HG03159 (cell line): Measurements from ENCODE around the gene ADD2.

Source experiments
- ATAC-seq: cut with Tn5 transposase; IDR thresholded peaks from one replicate; pipeline ENCODE4 v1.9.1; 2021; ENCODE audit warnings: mild to moderate bottlenecking, moderate library complexity; ENCODE audit not compliant: unreplicated experiment

The ADD2 gene

DNA sequence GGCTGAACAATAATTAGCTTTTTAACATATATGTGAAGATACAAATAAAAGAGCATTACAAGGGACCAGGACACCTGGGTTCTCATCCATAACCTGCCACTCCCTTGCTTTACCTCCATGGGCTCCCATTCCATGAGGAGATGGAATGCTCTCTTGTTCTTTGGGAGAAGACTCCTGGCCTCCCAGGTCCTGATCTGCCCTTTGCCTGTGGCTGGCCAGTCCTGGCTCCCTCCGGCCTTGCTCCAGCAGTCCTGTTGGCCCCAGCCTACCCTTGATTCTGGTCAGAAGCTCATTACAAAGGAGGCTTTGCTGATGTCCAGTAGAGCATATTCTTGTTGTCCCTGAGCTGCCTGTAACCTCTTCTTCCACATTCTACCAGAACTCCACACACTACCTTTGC, 60.3 kb downstream of the ADD2 start:
- ATAC-seq: no peak

- ATAC-seq: no peak
Measured at GRCh38 chr2:70706026-70706795, 61.8 kb downstream of the ADD2 start.

DNA sequence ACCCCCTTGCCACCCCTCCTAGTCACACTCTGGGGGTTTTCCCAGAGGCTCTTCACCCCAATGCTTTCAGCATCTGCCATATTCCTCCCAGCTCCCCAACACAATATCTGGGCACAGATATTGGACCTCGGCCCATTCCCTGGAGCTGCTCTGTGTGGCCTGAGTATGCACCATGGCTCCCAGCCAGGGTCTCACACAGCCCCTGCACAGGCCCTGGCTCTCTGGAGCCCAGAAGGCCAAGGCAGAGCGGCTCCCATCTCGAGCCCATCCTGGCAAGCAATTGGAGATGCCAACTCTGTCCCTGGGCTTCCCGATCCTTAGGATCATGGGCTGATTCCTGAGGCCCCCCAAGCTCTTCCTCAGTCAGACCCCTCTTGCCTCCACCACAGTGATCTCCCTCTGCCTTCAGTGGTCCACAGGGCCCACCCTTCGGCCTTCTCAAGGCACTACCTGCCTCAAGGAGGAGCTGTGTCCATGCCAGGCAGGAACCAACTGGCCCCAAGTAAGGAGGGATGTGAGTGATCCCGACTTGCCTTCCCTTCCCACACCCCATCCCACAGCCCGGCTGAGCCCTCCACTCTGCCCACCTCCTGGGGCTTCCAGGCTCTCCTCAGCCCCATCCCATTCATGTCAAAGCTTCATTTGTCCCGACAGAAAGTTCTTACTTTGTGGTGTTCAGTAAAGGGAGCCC, 62.7 kb downstream of the ADD2 start:
- ATAC-seq: no peak

DNA sequence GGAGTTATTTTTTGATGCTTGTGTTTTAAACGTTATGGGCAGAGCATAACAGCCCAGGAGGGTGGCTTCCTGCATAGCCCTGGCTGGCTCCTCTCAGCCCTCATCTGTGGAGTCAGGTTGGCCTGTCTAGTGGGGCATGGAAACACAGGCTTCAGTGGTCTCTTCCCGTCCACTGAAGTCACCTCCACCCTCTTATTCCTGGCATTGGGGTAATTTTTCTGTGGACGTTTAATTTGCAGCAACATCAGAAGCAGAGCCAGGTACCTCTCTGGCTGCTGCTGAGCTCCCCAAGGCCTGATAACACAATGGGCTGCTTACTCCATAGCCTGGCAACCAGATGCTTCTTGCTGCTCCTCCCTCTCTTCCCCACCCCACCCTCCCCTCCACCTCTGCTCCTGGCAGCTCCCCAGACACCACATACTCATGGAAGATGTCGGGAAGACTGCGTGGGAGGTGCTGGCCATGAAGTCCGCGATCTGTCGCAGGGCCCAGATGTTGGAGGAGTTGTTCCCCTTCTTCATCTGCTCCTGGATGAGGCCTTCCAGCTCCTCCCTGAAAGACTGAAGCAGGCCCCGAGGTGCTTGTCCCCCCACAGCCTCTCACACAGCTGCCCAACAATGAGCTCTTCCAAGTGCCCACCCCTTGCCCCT, 64.0 kb downstream of the ADD2 start:
- ATAC-seq: no peak

DNA sequence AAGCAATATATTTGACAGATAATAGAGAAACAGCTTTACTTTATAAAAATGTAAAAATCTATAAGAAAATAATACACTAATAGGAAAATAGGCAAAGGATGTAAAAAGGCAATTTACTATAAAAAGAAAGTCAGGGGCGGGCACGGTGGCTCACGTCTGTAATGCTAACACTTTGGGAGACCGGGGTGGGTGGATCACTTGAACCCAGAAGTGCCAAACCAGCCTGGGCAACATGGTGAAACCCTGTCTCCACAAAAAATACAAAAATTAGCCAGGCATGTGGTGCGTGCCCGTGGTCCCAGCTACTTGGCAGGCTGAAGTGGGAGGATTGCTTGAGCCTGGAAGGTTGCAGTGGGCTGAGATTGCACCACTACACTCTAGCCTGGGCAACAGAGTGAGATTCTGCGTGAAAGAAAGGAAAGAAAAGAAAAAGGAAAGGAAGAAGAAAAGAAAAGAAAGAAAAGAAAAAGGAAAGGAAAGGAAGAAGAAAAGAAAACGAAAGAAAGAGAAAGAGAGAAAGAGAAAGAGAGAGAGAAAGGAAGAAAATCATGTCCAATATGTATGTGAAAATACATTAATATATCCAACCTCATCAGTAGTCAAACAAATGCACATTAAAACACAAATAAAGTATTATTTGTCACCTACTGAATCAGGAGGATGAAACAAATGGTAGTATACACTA, 65.1 kb downstream of the ADD2 start:
- no peak for ATAC-seq

DNA sequence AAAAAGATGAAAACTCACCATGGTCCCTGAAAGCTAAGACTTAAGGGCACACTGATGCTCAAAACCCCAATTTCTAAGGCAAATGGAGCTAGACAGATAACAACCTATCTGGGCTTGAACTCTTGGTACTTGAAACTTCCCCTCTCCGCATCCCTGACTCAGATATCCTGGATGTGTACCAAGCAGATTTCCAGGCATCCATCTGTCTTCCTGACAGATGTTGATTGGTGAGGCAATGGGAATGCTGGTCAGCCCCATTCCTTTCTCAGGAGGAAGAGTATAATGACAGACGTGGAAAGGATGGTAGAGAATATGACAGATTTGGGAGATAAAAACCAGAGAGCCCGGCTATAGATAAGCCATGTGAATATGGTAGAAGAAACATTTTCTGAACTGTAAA, 69.2 kb downstream of the ADD2 start:
- no peak for ATAC-seq

- ATAC-seq: no peak
Measured at GRCh38 chr2:70697603-70698383, 70.2 kb downstream of the ADD2 start.

GRCh38 chr2:70696142-70696541, 71.9 kb downstream of the ADD2 start:
- no peak for ATAC-seq

GRCh38 chr2:70692256-70692655, 75.7 kb downstream of the ADD2 start:
- no peak for ATAC-seq

DNA sequence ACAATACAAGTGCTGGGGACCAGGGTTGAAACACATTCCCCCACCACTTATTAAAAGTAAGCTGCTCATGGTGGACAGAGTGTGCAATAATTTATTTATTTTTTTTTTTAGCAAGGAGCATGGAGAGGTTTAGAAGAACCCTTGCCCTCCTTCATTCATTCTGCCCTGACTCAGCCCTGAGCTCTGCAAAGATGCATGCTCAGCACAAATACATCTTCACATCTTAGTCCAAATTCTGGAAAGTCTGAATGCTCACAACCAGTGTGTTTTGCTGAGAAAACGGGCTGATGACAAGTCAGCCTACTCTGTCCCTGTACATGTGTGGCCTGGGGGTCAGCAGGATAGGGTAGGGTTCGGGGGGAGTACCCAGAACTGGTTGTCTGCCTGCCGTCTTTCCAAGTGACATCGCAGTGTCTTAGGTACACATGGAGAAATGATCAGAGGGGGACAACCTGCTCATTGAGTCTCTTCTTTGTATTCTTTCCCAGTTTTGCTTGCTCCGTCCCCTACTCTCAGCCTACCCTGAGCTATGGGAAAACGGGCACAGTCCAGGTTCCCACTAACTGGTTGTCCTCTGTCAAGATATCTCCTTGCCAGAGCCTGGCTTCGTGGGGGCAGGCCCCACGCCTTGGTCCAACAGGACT, 76.4 kb downstream of the ADD2 start:
- no peak for ATAC-seq

DNA sequence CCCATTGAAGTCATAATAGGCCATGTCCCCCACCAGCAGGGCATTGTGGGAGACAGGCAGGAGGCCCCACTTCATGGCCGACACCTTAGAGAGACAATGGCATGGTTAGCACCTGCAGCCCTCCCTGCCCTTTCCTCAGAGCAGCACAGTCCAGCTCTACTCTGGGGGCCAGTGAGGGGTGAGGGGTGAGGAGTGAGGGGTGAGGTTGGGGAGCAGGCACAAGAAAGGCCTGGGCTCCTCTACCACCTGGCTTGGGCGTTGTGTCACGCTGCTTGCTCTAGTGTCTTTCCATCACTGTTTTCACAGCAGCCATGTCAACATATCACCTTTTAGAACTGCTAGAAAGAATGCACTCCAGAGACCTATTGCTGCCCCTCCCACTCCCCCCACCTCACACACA, 77.2 kb downstream of the ADD2 start:
- ATAC-seq: no peak

GRCh38 chr2:70688427-70688826, 79.6 kb downstream of the ADD2 start:
- ATAC-seq: no peak

GRCh38 chr2:70687461-70687795, 80.6 kb downstream of the ADD2 start:
- no peak for ATAC-seq

DNA sequence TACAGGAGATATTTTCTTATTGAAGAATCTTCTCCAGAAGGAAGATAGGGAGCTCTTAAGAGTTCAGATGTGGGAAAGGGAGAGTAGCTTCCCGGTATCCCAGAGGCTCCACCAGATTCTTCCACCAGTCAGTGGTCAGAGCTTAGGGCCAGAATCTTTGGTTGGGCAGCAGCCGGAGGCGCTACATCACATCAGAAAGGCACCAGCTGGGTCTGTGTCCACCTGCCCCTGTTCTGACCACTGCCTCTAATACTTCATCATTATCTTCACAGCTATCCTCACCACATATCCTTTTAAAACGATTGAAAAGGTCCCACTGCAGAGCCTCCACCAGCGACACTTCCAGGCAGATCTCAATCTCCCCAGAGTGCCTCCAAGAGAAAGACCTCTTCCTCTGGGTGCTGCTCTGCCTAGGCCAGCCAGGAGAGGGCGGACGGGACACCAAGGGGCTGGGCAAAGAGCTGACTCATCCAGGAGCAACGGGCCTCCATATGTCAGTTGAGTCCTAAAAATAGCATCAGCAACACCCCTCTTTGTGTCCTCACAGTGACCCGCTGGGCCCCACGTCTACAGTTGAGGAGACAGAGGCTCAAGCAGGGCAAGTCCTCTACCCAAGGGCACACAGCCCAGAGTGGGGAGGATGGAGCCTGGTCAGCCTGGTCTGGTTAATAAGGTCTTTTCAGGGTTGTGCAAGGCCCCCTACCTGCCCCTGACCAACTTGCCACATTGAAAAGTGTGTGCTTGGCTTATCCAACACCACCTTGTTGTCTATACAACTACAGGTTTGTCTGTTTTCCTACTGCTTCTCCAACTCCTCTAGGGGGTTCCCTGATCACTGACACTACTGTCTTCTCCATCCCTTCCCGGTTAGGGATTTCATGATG, 81.2 kb downstream of the ADD2 start:
- no peak for ATAC-seq

DNA sequence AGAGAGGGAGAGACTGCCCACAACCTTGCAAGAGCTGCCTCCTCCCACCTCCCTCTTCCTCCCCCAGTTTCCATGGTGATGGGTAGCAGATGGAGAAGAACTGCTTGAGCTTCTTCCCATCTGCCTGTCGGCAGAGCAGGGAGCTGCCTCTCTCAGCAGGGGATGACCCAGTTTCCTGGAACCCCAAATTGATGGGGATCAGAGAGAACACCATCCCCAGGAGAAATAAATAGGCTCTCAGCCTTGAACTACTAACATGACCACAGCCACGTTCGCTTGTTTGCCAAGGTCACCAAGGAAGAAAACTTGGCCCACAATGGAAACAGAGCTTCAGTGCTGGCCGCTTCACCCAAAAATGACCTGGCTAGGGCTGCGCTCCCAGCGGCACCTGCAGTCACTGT, 82.2 kb downstream of the ADD2 start:
- ATAC-seq: no peak

DNA sequence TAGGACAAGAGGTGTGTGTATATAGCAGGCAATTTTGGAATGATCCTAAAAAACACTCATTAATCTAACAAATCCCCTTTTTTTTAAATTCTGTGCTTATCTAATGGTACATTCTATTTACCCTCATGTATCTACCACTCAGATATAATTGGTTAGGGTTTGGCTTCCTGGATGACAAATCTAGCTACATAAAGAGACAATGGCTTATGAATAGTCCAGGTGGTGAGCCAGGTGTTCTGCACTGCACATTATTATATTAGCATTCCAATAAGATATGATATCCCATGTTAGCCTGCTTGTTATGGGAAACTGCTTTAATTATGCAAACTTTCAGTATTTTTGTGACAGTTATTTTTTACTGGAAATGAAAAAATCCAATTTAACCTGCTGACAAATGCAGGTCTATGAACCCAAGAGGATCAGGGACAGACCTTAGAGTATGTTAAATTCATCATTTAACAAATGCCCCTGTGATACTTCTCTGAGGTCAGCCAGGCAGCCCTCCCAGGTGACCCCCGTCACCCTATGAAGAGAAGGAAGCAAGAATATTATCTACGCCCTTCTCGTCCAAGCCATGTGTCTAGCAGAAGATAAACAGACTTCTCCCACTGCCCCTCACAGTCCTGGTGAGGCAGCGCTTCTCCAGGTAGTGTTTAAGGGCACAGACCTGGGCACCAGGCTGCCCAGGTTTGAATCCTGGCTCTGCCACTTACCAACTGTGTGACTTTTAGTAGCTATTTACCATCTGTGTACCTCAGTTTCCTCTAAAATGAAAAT, 83.0 kb downstream of the ADD2 start:
- ATAC-seq: no peak

- no peak for ATAC-seq
Measured at GRCh38 chr2:70683455-70683854, 84.5 kb downstream of the ADD2 start.

DNA sequence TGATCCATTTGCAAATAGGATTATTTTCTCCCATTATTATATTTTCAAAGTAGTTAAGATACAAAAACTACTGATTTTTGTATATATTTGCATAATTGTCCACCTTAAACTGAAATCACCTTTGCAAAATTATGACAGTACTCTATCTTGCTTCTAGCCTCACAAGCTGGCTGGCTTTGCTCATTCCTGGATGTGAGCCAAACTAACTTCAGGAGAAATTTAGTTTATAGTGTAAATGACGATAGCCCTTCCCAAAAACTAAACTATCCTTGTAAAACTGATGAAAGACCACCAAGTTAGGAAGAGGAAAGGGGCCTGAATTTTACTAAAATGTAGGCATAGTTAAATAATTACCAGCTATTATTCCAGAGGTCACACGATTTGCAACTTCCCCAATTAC, 87.3 kb downstream of the ADD2 start:
- ATAC-seq: no peak

DNA sequence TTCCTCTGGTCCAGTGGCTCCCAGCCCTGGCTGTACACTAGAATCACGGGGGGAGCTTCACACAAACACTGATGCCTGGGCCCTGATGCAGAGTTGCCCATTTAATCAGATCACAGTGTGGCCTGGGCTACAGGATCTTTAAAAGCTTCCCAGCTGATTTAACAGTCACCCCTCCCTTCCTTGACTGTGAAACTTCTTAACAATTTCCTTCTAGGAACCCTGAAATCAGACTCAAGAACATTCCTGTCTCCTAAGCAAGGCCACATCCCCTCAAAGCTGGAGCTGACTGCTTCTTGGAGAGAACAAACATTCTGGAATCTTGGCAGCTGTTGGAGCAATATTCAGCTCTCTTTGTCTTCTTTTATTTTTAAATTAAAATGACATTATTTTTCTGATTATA, 88.7 kb downstream of the ADD2 start:
- ATAC-seq: no peak
